Ishikawa (cell line): ENCODE results near the gene NPAS3.

Source experiments
- CEBPB ChIP-seq: IDR thresholded peaks from 2 replicates; pipeline ENCODE4 v1.6.1; 2012
- CREB1 ChIP-seq: IDR thresholded peaks from 2 replicates; pipeline ENCODE4 v1.6.1; 2012; ENCODE audit warnings: low read depth
- EGR1 ChIP-seq: IDR thresholded peaks from 2 replicates; pipeline ENCODE4 v1.6.1; 2012
- EP300 ChIP-seq: IDR thresholded peaks from 2 replicates; pipeline ENCODE4 v1.6.1; 2012; ENCODE audit warnings: borderline replicate concordance
- FOXM1 ChIP-seq: IDR thresholded peaks from 2 replicates; pipeline ENCODE4 v1.6.1; 2012; ENCODE audit warnings: low read depth, borderline replicate concordance
- NFIC ChIP-seq: IDR thresholded peaks from 2 replicates; pipeline ENCODE4 v1.6.1; 2012
- RAD21 ChIP-seq: IDR thresholded peaks from 2 replicates; pipeline ENCODE4 v1.6.1; 2012; ENCODE audit warnings: low read depth
- REST ChIP-seq: IDR thresholded peaks from 2 replicates; pipeline ENCODE4 v1.6.1; 2012; ENCODE audit warnings: low read depth, mild to moderate bottlenecking
- TAF1 ChIP-seq: IDR thresholded peaks from 2 replicates; pipeline ENCODE4 v1.6.1; 2012; ENCODE audit warnings: low read depth, mild to moderate bottlenecking
- TCF12 ChIP-seq: IDR thresholded peaks from 2 replicates; pipeline ENCODE4 v1.6.1; 2012; ENCODE audit warnings: low read depth
- TEAD4 ChIP-seq: IDR thresholded peaks from 2 replicates; pipeline ENCODE4 v1.6.1; 2012
- YY1 ChIP-seq: IDR thresholded peaks from 2 replicates; pipeline ENCODE4 v1.6.1; 2012; ENCODE audit warnings: low read depth
- ZBTB7A ChIP-seq: IDR thresholded peaks from 2 replicates; pipeline ENCODE4 v1.6.1; 2012; ENCODE audit warnings: low read depth
- TF ChIP-seq, protein P1 (sequence below): IDR thresholded peaks from 2 replicates; pipeline ENCODE4 v1.6.1; 2012
- TF ChIP-seq, protein P2 (sequence below): IDR thresholded peaks from 2 replicates; pipeline ENCODE4 v1.6.1; 2012

Gene NPAS3

GRCh38 chr14:33016613-33017012 lies 77.9 kb downstream of the NPAS3 start:
- TF ChIP-seq CEBPB (no peak), CREB1 (no peak), YY1 (no peak), NFIC (no peak), TEAD4 (no peak), REST (no peak), FOXM1 (no peak), TAF1 (no peak), RAD21 (no peak), EP300 (no peak), ZBTB7A (no peak), EGR1 (no peak), TCF12 (no peak)
- TF ChIP-seq, protein P1, sequence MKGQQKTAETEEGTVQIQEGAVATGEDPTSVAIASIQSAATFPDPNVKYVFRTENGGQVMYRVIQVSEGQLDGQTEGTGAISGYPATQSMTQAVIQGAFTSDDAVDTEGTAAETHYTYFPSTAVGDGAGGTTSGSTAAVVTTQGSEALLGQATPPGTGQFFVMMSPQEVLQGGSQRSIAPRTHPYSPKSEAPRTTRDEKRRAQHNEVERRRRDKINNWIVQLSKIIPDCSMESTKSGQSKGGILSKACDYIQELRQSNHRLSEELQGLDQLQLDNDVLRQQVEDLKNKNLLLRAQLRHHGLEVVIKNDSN, result no peak
- TF ChIP-seq, protein P2, sequence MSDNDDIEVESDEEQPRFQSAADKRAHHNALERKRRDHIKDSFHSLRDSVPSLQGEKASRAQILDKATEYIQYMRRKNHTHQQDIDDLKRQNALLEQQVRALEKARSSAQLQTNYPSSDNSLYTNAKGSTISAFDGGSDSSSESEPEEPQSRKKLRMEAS, result no peak

DNA sequence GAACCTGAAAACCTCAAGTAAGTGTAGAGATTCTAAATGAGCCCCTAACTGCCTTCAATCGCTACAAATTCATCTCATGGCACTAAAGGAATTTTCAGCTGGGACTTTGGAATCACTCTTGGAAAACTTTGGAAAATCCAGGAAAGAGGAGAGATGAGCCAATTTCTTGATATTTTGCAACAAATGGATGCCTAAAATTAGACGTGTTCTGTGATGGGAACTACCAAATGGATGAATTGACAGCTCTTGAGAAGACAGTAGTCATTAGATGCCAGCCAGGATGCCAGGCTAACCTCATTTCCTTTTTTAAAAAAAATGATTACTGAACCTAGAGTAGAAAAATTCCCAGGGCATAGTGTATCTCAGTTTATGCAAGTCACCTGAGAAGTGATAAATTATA lies 78.3 kb downstream of the NPAS3 start:
- TF ChIP-seq, protein P2, result no peak
- TF ChIP-seq EP300 (no peak), CREB1 (no peak), REST (no peak), RAD21 (no peak), CEBPB (no peak)

DNA sequence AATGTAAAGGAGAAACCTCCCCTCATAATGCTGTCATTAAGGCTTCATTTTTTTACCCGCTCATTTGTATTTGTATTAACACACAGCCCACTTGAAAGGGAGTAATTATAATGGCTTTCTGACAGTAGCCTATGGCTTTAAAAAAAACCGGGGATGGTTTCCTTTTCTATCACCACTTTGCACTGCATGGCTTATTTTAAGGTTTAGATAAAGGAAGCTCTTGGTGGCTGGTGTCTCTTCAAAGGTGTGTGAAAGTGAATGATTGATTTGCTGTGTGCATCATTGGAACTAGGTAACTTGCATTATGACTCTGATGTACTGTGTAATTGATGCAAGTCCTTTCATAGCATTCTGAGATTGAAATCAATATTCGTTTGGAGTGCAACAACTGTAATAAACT lies 80.7 kb downstream of the NPAS3 start:
- no peak for TF ChIP-seq TEAD4
- TF ChIP-seq, protein P2, result no peak
- TF ChIP-seq CREB1, result no peak
- TF ChIP-seq YY1, result no peak
- no peak for TF ChIP-seq REST

- TF ChIP-seq REST, result no peak
- TF ChIP-seq EP300, result no peak
- no peak for TF ChIP-seq EGR1
- TF ChIP-seq CREB1, result no peak
- no peak for TF ChIP-seq CEBPB
- TF ChIP-seq NFIC, result no peak
- TF ChIP-seq TAF1, result no peak
- no peak for TF ChIP-seq ZBTB7A
- no peak for TF ChIP-seq RAD21
- no peak for TF ChIP-seq FOXM1
- no peak for TF ChIP-seq YY1
- TF ChIP-seq TEAD4, result no peak
- TF ChIP-seq TCF12, result no peak
- TF ChIP-seq, protein P2, result no peak
These were observed 88.3 kb downstream of the NPAS3 start for GRCh38 chr14:33026850-33027430.
